SKM-1 (cell line): Measurements from ENCODE around the gene CDH4.

Experiments
- DNase-seq: peaks from one replicate; lab custom pipeline; 2025; ENCODE audit not compliant: unreplicated experiment; lab: John Stamatoyannopoulos, UW

Gene CDH4

GRCh38 chr20:61513124-61514017 lies 261.3 kb downstream of the CDH4 start:
- no peak for DNase-seq

DNA sequence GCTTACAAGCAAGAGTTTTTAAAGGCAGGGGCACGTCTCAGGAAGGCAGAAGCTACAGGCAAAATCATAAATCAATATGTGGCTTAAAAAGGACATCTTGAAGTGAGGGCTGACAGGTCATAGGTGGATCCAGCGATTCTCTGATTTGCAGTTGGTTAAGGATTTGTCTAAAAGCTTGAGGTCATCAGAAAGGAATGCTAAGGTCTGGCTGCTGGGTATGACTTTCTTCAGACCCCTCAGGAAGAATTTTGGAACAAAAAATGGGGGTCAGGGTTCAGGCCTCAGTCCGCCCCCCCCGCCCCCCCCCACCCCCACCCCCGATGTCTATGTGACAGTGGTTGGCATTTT lies 261.9 kb downstream of the CDH4 start:
- DNase-seq: no peak

GRCh38 chr20:61514396-61514795 lies 262.3 kb downstream of the CDH4 start:
- DNase-seq: no peak

GRCh38 chr20:61514805-61515505 lies 262.9 kb downstream of the CDH4 start:
- no peak for DNase-seq

GRCh38 chr20:61515922-61516321 lies 263.9 kb downstream of the CDH4 start:
- DNase-seq: no peak

DNA sequence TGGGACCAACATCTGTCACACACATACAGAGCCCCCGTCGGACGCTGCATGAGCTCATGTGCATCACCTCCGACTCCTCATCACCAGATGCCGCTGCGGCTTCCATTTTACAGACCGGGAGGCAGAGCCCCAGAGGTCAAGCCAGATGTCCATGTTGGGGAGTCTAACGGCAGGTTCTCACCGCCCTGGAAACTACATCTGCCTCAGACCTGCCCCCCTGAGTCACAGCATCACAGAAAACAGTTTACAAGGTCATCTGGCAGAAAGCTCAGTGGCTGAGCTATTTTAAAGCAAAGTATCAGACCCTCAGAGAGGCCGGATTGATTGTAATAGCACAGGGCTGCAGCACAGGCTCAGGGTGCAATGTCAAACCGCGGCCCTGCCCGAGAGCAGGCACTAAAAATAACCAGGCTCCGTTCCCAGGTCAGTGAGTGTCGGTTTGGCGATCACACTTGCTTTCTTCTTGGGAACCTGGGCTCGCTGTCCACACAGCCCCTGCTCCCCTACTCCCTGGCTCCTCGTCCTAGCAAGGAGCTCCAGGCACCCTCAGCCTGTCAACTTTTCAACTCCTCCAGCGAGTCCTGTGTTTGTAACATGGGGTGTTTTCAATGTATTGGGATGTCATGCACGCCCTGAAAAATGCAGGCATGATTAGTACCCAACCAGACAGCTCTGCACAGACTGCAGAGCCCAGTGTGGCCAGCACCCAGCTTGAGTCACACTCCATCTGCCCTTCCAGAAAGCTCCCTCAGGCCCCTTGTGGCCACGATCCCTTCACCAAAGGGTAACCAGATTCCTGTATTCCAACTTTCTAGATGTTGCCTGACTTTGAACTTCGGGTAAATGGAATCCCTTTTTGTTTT lies 264.5 kb downstream of the CDH4 start:
- DNase-seq: no peak

- no peak for DNase-seq
These were observed 265.4 kb downstream of the CDH4 start for GRCh38 chr20:61517419-61517818.

GRCh38 chr20:61518424-61518951 lies 266.4 kb downstream of the CDH4 start:
- no peak for DNase-seq

GRCh38 chr20:61519488-61519887 lies 267.4 kb downstream of the CDH4 start:
- DNase-seq: no peak

DNA sequence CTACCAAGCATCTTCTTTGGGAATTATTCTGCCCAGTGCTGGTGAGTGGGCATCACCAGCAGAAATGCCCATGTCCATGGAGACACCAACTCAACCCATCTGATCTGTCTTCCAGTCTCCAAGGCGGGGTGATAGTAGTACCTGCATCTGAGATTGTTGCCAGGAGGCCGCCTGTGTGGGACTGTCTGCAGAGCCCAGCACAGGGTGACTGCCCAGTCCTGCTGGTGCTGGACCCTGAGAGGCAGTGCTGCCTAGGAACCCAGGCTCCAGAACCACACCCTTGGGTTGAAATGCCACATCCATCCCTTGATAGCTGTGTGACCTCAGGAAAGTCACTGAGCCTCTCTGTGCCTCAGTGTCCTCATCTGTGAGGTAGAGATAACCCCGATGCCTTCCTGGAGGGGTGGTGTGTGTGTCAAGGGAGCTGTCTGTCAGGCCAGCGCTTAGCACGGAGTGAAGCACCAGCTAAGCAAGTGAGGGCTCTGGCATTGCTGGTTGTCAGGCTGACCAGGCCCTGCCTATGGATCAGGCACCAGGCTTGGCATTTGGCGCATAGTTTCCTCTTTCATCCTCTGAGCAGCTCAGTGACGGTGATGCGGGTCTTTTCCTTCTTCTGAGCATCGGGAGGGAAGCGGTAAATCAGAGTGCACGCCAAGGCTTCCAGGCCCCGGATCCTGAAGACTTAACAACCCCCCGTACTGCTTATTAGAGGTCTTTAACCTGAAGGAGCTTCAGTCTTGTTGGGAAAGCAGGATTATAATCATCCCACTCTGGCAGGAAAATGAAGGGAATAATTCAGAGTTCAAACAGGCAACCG lies 268.2 kb downstream of the CDH4 start:
- DNase-seq: no peak

GRCh38 chr20:61520893-61521460 lies 268.9 kb downstream of the CDH4 start:
- DNase-seq: no peak

DNA sequence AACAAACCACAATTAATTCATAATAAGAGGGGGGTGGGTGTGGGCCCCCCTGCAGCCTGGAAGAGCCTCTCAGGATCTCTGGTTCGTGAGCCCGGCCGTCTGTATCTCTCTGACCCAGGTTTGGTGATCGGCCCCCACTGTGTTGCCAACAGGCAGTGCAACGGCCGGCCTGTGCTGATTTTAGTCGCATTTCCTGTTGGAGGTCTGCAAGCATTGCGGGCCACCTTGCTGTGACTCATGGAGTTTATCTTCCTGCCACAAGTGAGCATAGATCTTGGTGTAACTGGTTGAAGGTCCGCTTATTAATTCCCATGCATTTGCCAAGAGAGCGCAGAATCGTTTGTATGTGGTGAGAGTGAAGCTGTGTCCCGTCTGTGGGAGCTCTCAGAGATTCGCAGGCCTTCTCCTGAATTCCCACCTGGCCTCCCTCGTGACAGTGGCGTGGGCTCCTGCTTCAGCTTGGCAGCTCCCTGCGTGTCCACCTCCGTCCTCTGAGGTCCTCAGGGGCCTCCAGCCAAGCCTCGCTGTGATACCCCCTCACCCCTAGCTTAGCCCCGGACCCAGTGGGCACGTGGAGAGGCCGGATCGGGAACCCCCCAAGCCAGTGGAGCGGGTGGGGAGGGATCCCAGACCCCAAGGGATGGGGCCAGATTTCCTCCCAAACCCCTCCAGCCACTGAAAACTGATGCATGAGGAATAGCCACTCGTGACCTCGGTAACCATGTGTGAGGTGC lies 269.8 kb downstream of the CDH4 start:
- no peak for DNase-seq

DNA sequence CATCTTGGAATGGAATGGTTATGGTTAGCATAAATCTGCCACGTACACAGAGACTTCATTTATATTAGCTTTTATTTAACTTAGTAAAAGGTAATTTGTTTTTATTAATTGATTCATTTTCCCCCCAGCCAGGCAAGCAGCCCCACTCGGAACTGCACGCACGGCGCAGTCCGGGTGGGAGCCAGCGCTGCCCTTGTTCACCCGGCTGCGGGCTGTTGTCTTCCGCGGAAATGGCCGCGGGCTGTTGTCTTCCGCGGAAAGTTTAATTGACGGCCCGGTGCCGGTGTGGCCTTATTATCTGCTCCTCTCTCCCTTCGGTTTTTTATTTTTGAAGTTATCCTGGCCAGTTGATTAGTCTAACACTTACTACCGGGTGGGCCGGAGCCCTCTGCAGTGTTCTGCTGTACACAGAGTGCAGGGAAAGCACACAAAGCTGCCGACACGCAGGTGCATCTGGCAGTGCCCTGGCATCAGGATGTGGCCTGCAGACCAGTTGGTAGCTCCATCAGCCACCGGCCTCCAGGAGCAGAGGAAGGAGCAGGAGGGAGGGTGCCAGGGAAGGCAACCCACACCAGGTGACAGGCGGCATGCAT lies 270.5 kb downstream of the CDH4 start:
- no peak for DNase-seq

GRCh38 chr20:61523145-61523544 lies 271.1 kb downstream of the CDH4 start:
- no peak for DNase-seq

DNA sequence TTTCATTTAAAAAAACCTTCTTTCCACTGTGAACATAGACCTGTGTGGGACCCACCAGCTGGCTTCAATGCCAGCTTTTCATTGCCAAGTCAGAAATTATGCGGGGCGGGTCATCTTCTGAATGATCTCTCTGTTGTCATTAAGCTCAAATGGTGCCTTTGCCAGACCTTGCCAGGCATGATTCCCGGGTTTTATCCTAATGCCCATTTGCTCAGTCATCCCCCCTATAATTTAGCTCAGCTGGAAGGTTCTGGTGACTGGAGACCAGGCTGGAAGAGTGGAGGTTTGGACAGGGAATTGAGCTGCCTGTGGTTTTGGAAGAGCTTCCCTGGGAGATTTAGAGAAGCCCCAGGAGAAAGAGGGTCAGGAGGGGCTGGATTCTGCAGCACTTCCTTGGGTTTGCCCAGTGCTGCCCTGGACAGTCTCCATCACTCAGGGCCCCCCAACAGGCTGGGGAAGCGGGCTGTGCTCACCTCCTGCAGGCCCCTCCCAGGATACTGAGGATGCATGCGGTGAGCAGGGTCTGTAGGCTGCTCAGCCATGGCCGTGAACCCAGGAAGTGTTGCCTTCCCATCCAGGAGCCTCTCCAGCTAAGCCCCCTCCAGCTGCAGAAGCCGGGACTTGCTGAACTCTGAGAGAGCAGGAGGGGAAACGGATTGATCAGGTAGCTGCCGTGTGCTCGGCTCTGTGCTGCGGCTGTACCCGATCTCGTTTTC lies 273.0 kb downstream of the CDH4 start:
- DNase-seq: no peak

GRCh38 chr20:61525781-61526431 lies 273.8 kb downstream of the CDH4 start:
- no peak for DNase-seq

- DNase-seq: no peak
These were observed 274.8 kb downstream of the CDH4 start for GRCh38 chr20:61526907-61527306.

- no peak for DNase-seq
These were observed 275.6 kb downstream of the CDH4 start for GRCh38 chr20:61527626-61528025.
